ENCODE data around the gene JAZF1.

JAZF1 gene

DNA sequence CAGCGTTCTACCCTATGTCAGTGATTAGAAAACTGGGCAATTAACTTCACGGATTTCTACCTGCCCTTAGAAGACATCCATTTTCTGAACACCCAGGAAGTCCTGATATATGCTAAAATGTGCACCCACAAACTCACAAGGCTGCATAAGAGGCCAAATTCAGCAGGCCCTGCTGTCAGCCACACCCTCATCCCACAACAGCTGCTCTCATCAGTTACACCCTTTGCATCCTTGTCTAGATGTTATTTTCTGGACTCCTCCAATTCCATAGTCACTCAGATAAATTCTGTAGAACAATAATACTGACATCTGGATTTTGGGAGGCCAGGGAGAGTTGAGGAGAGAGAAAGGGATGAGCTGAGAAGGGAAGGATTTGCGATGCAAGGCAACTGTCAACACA lies 231.7 kb downstream of the JAZF1 start:
- in situ Hi-C loops (cut with MboI; ENCODE audit: low pct_unique_long_range_greater_than_20kb, low sequenced_read_pairs, unreplicated experiment): no loop called here
- no peak for TF ChIP-seq CTCF (IDR thresholded peaks at IDR 0.05; ENCODE audit: extremely low read depth, insufficient read depth, missing control alignments)
- no peak for DNase-seq (ENCODE audit: low spot score)

- in situ Hi-C loops (cut with MboI; ENCODE audit: low pct_unique_long_range_greater_than_20kb, low sequenced_read_pairs, unreplicated experiment): no loop called here
- DNase-seq (ENCODE audit: low spot score): no peak
- TF ChIP-seq CTCF (IDR thresholded peaks at IDR 0.05; ENCODE audit: extremely low read depth, insufficient read depth, missing control alignments): no peak
Measured at GRCh38 chr7:27947586-27948278, 232.9 kb downstream of the JAZF1 start.

DNA sequence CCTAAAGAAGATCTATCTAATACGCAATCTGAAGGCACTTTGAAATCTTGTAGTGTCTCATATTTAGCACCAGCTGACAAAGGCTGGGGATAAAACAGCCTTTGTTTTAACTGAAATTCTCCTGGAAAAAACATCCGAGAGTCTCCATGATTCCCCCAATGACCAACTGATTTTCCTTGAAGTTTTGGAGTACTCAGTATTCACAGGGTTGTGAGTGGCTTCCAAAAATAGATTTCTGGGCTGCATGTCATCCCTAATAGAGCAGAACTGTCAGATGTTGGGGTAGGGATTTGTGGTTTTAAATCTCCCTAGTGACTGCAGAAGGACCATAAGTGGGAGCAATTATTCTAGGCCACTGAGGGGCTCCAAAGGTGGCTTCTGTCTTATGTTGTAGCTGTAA lies 234.2 kb downstream of the JAZF1 start:
- DNase-seq (ENCODE audit: low spot score): no peak
- in situ Hi-C loops (cut with MboI; ENCODE audit: low pct_unique_long_range_greater_than_20kb, low sequenced_read_pairs, unreplicated experiment): no loop called here
- no peak for TF ChIP-seq CTCF (IDR thresholded peaks at IDR 0.05; ENCODE audit: extremely low read depth, insufficient read depth, missing control alignments)

GRCh38 chr7:27945058-27945795 lies 235.4 kb downstream of the JAZF1 start:
- DNase-seq (ENCODE audit: low spot score): no peak
- TF ChIP-seq CTCF (IDR thresholded peaks at IDR 0.05; ENCODE audit: extremely low read depth, insufficient read depth, missing control alignments): no peak
- in situ Hi-C loops (cut with MboI; ENCODE audit: low pct_unique_long_range_greater_than_20kb, low sequenced_read_pairs, unreplicated experiment): no loop called here

DNA sequence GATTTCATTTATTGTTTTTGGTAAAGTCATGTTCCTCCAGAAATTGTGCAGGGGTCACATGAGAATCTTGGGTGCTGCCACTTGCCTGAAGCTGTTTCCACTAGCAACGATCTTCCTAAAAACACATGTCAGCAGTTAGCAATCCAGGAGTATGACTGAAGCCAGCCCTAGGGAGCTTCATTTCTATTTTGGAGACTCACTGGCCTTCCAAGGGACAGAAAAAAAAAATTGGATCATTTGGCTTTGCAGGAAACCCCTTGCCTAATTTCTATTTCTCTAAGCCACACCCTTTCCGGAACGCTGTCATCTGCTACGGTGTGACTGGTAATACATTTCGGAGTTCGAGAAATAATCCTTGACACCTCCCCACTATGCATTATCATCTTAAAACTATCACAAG lies 236.0 kb downstream of the JAZF1 start:
- no peak for DNase-seq (ENCODE audit: low spot score)
- TF ChIP-seq CTCF (IDR thresholded peaks at IDR 0.05; ENCODE audit: extremely low read depth, insufficient read depth, missing control alignments): no peak
- in situ Hi-C loops (cut with MboI; ENCODE audit: low pct_unique_long_range_greater_than_20kb, low sequenced_read_pairs, unreplicated experiment): no loop called here

- TF ChIP-seq CTCF (IDR thresholded peaks at IDR 0.05; ENCODE audit: extremely low read depth, insufficient read depth, missing control alignments): no peak
- in situ Hi-C loops (cut with MboI; ENCODE audit: low pct_unique_long_range_greater_than_20kb, low sequenced_read_pairs, unreplicated experiment): no loop called here
- DNase-seq (ENCODE audit: low spot score): no peak
Measured at GRCh38 chr7:27943241-27943640, 237.4 kb downstream of the JAZF1 start.
